Mesenchymal stem cell (in vitro differentiated cells and primary cell): ENCODE data around the gene LXN. TPM values are rescaled to one million over a fixed set of nuclear protein-coding genes. Genes with fewer than 3 reads are reported as not detected.

Experiments used
- DNase-seq: peaks from one replicate; pipeline ENCODE4 v3.0.0-alpha.2; 2013
- H2AFZ ChIP-seq: one replicate; pipeline ENCODE4 v1.6.1; 2013; ENCODE audit warnings: low read depth, mild to moderate bottlenecking, control low read depth, inconsistent platforms, low read length, moderate library complexity
- H2AK5ac ChIP-seq: 2 replicates; pipeline ENCODE4 v1.6.1; 2013; ENCODE audit warnings: low read length, moderate library complexity, mild to moderate bottlenecking, inconsistent platforms; ENCODE audit not compliant: severe bottlenecking
- H2BK120ac ChIP-seq: one replicate; pipeline ENCODE4 v1.6.1; 2013; ENCODE audit warnings: low read depth, mild to moderate bottlenecking, inconsistent platforms, low read length, moderate library complexity
- H2BK12ac ChIP-seq, 2 experiments: one replicate each; pipeline ENCODE4 v1.6.1; 2013; ENCODE audit warnings: inconsistent platforms in 2 of 2, low read length in 2 of 2, mild to moderate bottlenecking in 2 of 2, moderate library complexity in 2 of 2, control low read depth in 1 of 2
- H2BK15ac ChIP-seq: one replicate; pipeline ENCODE4 v1.6.1; 2013; ENCODE audit warnings: mild to moderate bottlenecking, low read depth, inconsistent platforms; ENCODE audit not compliant: poor library complexity, severe bottlenecking
- H2BK5ac ChIP-seq: 2 replicates; pipeline ENCODE4 v1.6.1; 2013; ENCODE audit warnings: low read depth, mild to moderate bottlenecking, low read length, control low read depth, inconsistent platforms; ENCODE audit not compliant: poor library complexity, severe bottlenecking
- H3K14ac ChIP-seq, 2 experiments: one replicate each; pipeline ENCODE4 v1.6.1; 2013; ENCODE audit warnings: inconsistent platforms in 2 of 2, low read length in 2 of 2, control low read depth in 1 of 2, mild to moderate bottlenecking in 1 of 2, moderate library complexity in 1 of 2
- H3K18ac ChIP-seq, 2 experiments: one replicate each; pipeline ENCODE4 v1.6.1; 2013; ENCODE audit warnings: inconsistent platforms in 2 of 2, low read length in 2 of 2, control low read depth in 1 of 2, low read depth in 1 of 2, mild to moderate bottlenecking in 1 of 2
- H3K23ac ChIP-seq, 2 experiments: one replicate each; pipeline ENCODE4 v1.6.1; 2013; ENCODE audit warnings: inconsistent platforms in 2 of 2, low read length in 2 of 2, mild to moderate bottlenecking in 2 of 2, moderate library complexity in 2 of 2, control low read depth in 1 of 2
- H3K27ac ChIP-seq: 2 replicates; pipeline ENCODE4 v1.5.1; 2013; ENCODE audit warnings: mild to moderate bottlenecking, moderate library complexity, low read length, control low read depth, inconsistent platforms; ENCODE audit not compliant: poor library complexity, severe bottlenecking
- H3K27me3 ChIP-seq, 2 experiments: 2 replicates each; pipeline versions ENCODE4 v1.6.1 to v1.7.0; 2013; ENCODE audit warnings: low read length in 2 of 2, mild to moderate bottlenecking in 2 of 2, moderate library complexity in 2 of 2, control low read depth in 1 of 2, inconsistent platforms in 1 of 2; ENCODE audit not compliant: control insufficient read depth in 1 of 2, insufficient read depth in 1 of 2
- H3K36me3 ChIP-seq, 2 experiments: 2 replicates each; pipeline versions ENCODE4 v1.6.1 to v1.7.0; 2013; ENCODE audit warnings: low read length in 2 of 2, control low read depth in 1 of 2, inconsistent platforms in 1 of 2, low read depth in 1 of 2, mild to moderate bottlenecking in 1 of 2; ENCODE audit not compliant: insufficient read depth in 2 of 2, control insufficient read depth in 1 of 2
- H3K4ac ChIP-seq, 2 experiments: one replicate each; pipeline ENCODE4 v1.6.1; 2013; ENCODE audit warnings: inconsistent platforms in 2 of 2, low read length in 2 of 2, mild to moderate bottlenecking in 2 of 2, moderate library complexity in 2 of 2, control low read depth in 1 of 2, low read depth in 1 of 2
- H3K4me1 ChIP-seq: 2 replicates; pipeline ENCODE4 v1.6.1; 2013; ENCODE audit warnings: low read depth, low read length, control low read depth; ENCODE audit not compliant: control insufficient read depth, insufficient read depth
- H3K4me2 ChIP-seq: 2 replicates; pipeline ENCODE4 v1.6.1; 2013; ENCODE audit warnings: low read length, mild to moderate bottlenecking, inconsistent platforms; ENCODE audit not compliant: poor library complexity, severe bottlenecking
- H3K4me3 ChIP-seq, 2 experiments: 2 replicates each; pipeline versions ENCODE4 v1.5.1 to v1.7.0; 2013; ENCODE audit warnings: low read length in 2 of 2, mild to moderate bottlenecking in 2 of 2, control low read depth in 1 of 2, low read depth in 1 of 2; ENCODE audit not compliant: insufficient read depth in 1 of 2
- H3K79me1 ChIP-seq: replicated peaks from 2 replicates; pipeline ENCODE4 v1.6.1; 2013; ENCODE audit warnings: mild to moderate bottlenecking, control low read depth, low read length, inconsistent platforms; ENCODE audit not compliant: poor library complexity, severe bottlenecking
- H3K9ac ChIP-seq: 2 replicates; pipeline ENCODE4 v1.7.0; 2013; ENCODE audit warnings: mild to moderate bottlenecking, low read length, moderate library complexity
- H3K9me3 ChIP-seq: 2 replicates; pipeline ENCODE4 v1.7.0; 2013; ENCODE audit warnings: mild to moderate bottlenecking, low read length; ENCODE audit not compliant: control insufficient read depth
- H4K8ac ChIP-seq: one replicate; pipeline ENCODE4 v1.6.1; 2013; ENCODE audit warnings: inconsistent platforms, mild to moderate bottlenecking, low read length, moderate library complexity
- H4K91ac ChIP-seq: one replicate; pipeline ENCODE4 v1.6.1; 2013; ENCODE audit warnings: mild to moderate bottlenecking, low read length, inconsistent platforms
- WGBS: methylation state at CpG from one replicate; pipeline ENCODE4 v1.1.7; 2013; ENCODE audit warnings: mixed read lengths; 5-methylcytosine and 5-hydroxymethylcytosine counted together
- polyA plus RNA-seq, 2 experiments: library from polyadenylated mRNA; stranded (reverse); fragments of 200-250 nt; gene quantifications; one replicate each; pipeline ENCODE4 v1.2.3, GENCODE V29; 2013

LXN gene
- 21.3 TPM for polyA plus RNA-seq (2013, experiment 1 of 2)
- 21.1 TPM for polyA plus RNA-seq (2013, experiment 2 of 2)

- Histone ChIP-seq H2BK15ac (peak within 1 kb of the TSS; percentile 19), H4K8ac (peak within 1 kb of the TSS; percentile 92), H3K27ac (peak within 1 kb of the TSS; percentile 61), H3K4ac (peak within 1 kb of the TSS; percentile 0 to 47), H2BK5ac (no peak within 1 kb of the TSS), H3K18ac (peak within 1 kb of the TSS; percentile 85 to 88), H3K4me2 (peak within 1 kb of the TSS; percentile 64), H3K27me3 (no peaks in the 10 kb centered on the region), H3K9ac (peak within 1 kb of the TSS; percentile 91), H2AK5ac (no peak within 1 kb of the TSS), H3K36me3 (peaks cover 4 to 43% of the 10 kb centered on the region in 2 experiments), H3K79me1 (peaks cover 10% of the 10 kb centered on the region), H2BK120ac (no peak within 1 kb of the TSS), H2BK12ac (peak within 1 kb of the TSS in 1 of 2 experiments; percentile 42), H3K23ac (peak within 1 kb of the TSS in 1 of 2 experiments; percentile 54), H4K91ac (peak within 1 kb of the TSS; percentile 16), H2AFZ (peak within 1 kb of the TSS; percentile 81), H3K14ac (peak within 1 kb of the TSS in 1 of 2 experiments; percentile 1), H3K9me3 (no peaks in the 10 kb centered on the region), H3K4me3 (peak within 1 kb of the TSS; percentile 56 to 91), H3K4me1 (peaks cover 5% of the 10 kb centered on the region)
- peak; percentile 89 for DNase-seq
- WGBS = 16% methylated on average over 27 of the region's 30 CpGs
Observed at GRCh38 chr3:158672215-158673176, at the start of gene LXN. Gene LXN, minus strand, starts transcription at chr3:158672648. Its CDS starts 170 bp downstream, at chr3:158672478.

- Histone ChIP-seq H2BK120ac (no peak overlapping the region), H2AK5ac (no peak overlapping the region), H3K14ac (no peak overlapping the region), H4K8ac (no peak overlapping the region), H2AFZ (no peak overlapping the region), H3K4me1 (peaks cover 21% of the 10 kb centered on the region), H3K9me3 (no peaks in the 10 kb centered on the region), H3K23ac (no peak overlapping the region), H2BK12ac (no peak overlapping the region), H3K27ac (no peak overlapping the region), H3K79me1 (peaks cover 15% of the 10 kb centered on the region), H3K4ac (no peak overlapping the region), H3K4me3 (no peak overlapping the region), H3K27me3 (no peaks in the 10 kb centered on the region), H4K91ac (no peak overlapping the region), H3K9ac (no peak overlapping the region), H3K4me2 (no peak overlapping the region), H3K18ac (no peak overlapping the region), H3K36me3 (peaks cover 0 to 3% of the 10 kb centered on the region in 2 experiments), H2BK5ac (no peak overlapping the region), H2BK15ac (no peak overlapping the region)
- no CpG with 5 or more reads among the region's 1 CpG for WGBS
- no peak for DNase-seq
Observed at GRCh38 chr3:158722108-158722507, 49.7 kb upstream of the LXN start.

- Histone ChIP-seq H3K27me3 (no peaks in the 10 kb centered on the region), H2BK5ac (no peak overlapping the region), H3K18ac (no peak overlapping the region), H3K9me3 (no peaks in the 10 kb centered on the region), H4K91ac (no peak overlapping the region), H3K9ac (no peak overlapping the region), H3K4me1 (peaks cover 22% of the 10 kb centered on the region), H3K36me3 (peaks cover 3% of the 10 kb centered on the region in 2 experiments), H3K23ac (no peak overlapping the region), H3K4me3 (no peak overlapping the region), H3K27ac (peak overlapping the region; percentile 33), H2AK5ac (no peak overlapping the region), H2BK12ac (no peak overlapping the region), H3K79me1 (peaks cover 9% of the 10 kb centered on the region), H2BK120ac (no peak overlapping the region), H3K4me2 (no peak overlapping the region), H2BK15ac (no peak overlapping the region), H3K4ac (no peak overlapping the region), H3K14ac (no peak overlapping the region), H2AFZ (no peak overlapping the region), H4K8ac (no peak overlapping the region)
- peak; percentile 81 for DNase-seq
- WGBS = 61% methylated on average over 4 of the region's 5 CpGs
Observed at GRCh38 chr3:158718490-158719170, 46.2 kb upstream of the LXN start.

- Histone ChIP-seq H4K8ac (peak overlapping the region; percentile 3), H3K14ac (no peak overlapping the region), H3K4me3 (no peak overlapping the region)
Observed at GRCh38 chr3:158717576-158717975, 45.1 kb upstream of the LXN start.

More at GRCh38 chr3:158717576-158717975, 45.1 kb upstream of the LXN start:
- H3K79me1 ChIP-seq = peaks cover 6% of the 10 kb centered on the region
- no peak for DNase-seq
- no peaks in the 10 kb centered on the region for H3K9me3 ChIP-seq
- H3K4ac ChIP-seq = peak overlapping the region in 1 of 2 experiments; percentile 24
- H3K23ac ChIP-seq = no peak overlapping the region
- H3K18ac ChIP-seq = peak overlapping the region in 1 of 2 experiments; percentile 70
- H2BK12ac ChIP-seq = peak overlapping the region in 1 of 2 experiments; percentile 37
- H3K36me3 ChIP-seq = peaks cover 3% of the 10 kb centered on the region in 2 experiments
- H2AFZ ChIP-seq = no peak overlapping the region
- no peaks in the 10 kb centered on the region for H3K27me3 ChIP-seq
- H2BK5ac ChIP-seq = no peak overlapping the region
- peaks cover 20% of the 10 kb centered on the region for H3K4me1 ChIP-seq
- WGBS = 100% methylated on average over 1 of the region's 2 CpGs
- H3K9ac ChIP-seq = no peak overlapping the region
- H2BK15ac ChIP-seq = peak overlapping the region; percentile 68
- H2AK5ac ChIP-seq = peak overlapping the region; percentile 33
- H4K91ac ChIP-seq = no peak overlapping the region
- H3K27ac ChIP-seq = no peak overlapping the region
- no peak overlapping the region for H2BK120ac ChIP-seq
- H3K4me2 ChIP-seq = no peak overlapping the region
